Activated CD4-positive, alpha-beta T cell treated with anti-CD3 and anti-CD28 coated beads, Interleukin-2, amount 50 U/mL, for 16 hours (primary cell): ENCODE data around the gene MCF2L.
"Not testable (repeated sequence)": the region's sequence is repeated elsewhere in the genome, so short reads cannot be mapped to it uniquely, and the experiment has no call there.

Experiments used
- DNase-seq: peaks from one replicate; pipeline ENCODE4 v3.0.0-alpha.2; 2020

The MCF2L gene

DNA sequence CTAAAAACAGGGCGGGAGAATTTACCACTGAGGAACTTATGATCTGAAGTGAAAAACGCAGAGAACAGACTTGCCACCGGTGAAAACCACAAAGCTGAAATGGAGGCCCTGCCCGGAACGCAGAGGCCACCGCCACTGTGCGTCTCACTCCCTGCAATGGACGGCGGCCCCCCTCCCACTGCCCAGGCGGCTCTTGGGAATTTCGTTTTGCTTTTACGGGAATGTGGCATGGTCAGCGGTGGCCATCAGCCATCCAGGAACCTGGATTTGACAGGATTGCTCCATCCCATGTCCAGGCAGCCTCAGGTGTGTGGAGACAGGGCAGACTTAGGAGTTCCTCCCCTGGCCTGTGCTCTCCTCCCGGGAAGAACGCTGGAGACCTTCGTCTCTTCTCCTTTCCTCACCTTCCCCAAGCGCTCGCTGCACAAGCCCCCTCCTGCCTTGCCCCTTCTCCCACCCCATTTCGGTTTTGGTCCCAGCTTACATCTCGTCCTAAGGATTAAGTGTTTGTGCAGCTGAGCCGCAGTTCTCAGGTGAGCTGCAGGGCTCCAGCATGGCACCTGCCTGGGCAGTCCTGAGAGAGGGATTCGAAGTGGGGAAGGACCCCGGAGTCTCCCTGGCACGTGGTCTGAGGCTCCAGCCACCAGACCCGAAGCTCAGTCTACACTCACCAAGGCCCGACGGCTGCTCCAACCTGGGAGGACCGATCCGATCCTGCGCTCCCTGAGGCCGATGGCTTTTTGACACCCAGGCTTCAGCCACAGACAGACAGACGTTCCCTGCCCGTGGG is 49.9 kb downstream of the MCF2L start:
- no peak for DNase-seq

DNA sequence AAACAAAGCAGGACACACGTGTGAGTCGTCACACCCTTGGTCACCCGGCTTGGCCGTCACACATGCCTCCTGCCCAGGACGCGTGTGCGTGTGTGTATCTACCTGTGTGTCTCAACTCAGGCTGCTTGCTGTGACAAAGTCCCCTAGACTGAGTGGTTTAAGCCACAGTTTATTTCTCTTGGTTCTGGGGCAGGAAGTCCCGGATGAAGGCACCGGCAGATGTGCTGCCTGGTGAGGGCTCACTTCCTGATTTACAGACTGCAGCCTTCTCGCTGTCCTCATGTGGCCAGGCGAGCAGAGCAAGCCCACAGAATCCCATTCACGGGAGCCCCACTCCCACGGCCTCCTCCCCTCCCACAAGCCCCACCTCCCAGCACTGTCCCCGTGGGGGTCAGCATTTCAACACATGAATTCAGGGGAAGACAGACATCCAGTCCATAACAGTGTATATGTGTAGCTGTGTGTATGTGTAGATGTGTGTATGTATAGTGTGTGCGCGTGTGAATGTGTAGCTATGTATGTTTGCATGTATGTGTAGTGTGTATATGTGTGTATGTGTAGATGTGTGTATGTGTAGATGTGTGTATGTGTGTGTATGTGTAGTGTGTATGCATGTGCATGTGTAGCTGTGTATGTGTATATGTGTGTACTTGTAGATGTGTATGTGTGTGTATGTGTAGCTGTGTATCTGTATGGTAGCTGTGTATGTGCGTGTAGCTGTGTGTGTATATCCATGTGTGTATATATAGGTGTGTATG is 51.5 kb downstream of the MCF2L start:
- no peak for DNase-seq

DNA sequence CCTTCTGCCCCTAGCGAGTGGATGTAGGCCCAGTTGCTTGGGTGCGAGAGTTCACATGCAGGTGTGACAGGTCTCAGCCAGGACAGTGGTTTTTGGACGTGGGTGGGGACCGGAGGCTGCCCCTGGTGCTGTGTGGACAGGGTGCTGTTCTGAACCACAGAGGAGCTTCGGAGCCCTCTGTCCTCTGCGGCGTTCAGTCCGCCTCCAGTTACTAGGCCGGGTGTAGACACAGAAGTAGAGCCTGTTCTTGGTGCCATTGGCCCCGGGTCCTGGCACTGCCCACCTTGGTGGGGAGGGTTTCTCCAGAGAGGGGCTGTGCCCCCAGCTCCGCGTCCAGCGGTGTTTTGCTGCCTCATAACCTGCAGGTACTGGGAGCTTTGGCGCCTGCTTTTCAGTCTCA is 52.4 kb downstream of the MCF2L start:
- no peak for DNase-seq

DNA sequence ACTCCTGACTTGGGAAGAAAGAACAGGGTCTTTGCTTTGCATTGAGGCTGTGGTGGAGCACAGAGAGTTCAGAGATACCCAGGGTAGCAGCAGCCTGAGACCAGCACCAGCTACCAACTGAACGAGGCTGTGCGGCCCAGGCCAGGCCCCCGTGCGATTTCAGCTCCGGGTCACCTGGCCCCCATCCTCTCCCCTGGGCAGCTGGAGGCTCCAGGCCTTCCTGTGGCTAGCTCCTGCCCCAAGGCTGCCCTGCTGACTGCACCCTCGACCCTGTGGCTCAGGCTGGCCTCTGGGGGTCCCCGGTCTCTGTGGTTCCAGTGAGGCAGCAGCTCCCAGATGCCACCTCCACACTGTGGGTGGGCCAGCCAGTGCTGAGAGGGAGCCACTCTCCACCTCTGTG is 52.8 kb downstream of the MCF2L start:
- no peak for DNase-seq

DNA sequence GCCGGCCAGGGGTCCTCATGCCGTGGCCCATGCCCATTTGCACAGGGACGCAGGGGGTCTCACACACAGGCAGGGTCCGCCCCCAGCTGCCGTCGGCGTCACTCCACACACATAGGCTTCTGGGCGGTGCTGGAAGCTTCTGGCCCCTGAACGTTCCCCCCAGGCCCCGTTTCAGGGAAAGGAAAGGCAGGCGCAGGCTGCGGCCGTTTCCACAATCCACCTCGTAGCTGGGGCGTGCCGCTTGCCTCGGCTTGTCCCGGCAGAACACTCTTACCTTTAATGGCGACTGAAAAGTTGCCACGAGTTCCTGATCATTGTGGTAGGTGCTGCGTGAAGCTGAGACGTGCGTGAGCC is 53.4 kb downstream of the MCF2L start:
- no peak for DNase-seq

DNA sequence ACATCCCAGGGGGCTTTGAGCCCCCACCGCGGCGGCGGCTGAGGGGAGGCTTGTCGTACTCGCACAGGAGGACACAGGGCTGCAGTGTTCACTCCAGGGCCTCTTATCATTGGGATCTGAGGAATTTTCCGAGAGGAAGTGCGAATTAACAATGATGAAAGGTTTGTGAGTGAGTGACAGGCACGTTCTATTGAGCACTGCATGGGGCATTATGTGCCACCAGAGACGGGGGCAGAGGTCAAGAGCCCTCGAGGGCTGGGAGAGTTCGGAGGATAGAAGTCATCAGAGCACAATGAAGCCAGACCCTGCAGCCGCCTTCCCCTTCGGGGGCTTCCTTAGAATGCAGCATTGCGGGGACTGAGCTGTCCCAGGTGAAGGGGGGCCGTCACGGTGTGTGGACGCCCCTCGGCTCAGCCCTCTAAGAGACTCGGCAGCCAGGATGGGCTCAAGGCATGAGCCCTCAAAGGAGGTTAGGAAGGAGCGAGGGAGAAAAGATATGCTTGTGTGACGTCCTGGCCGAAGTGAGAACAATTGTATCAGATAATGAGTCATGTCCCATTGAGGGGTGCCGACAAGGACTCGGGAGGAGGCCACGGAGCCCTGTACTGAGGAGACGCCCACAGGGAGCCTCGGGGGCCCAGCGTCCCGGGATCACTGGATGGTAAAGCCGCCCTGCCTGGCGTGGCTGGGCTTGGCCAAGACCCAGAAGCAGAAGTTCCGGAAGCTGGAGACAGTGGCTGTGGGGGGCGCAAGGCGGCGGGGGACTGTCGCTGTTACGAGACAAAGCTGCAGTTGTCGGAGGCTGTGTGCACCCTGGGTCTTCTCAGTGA is 53.9 kb downstream of the MCF2L start:
- no peak for DNase-seq

DNA sequence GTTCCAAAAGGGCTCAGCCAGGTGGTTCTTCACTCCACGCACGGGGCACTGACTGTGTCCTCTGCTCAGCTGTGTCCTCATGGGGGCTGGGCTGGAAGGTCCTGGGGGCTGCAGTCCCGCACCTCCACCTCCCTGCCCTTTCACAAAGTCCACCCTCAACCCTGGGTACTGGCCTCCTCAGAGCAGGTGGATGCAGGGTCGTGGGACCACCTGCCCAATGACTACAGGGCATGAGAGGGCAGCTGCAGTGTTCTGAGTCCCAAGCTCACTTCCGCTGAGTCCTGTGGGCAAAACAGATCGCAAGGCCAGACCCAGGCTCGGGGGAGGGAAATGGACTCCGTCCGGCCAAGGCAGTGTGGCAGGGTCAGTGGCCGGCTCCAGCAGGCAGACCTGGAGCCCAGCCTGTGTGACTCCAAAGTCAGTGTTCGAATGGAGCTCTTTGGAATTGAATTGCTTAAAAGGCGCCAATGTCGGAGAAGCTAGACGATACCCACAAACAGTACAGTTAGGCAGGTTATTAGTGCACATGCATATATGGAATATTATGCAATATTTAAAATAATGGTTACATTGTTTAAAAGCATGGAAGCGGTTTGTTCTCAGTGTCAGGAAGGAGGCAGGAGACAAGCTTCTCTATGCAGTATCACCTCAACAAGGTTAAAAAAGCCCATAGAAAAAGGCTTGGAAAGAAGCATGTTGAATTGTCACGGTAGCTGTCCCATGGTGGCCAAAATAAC is 54.8 kb downstream of the MCF2L start:
- no peak for DNase-seq

DNA sequence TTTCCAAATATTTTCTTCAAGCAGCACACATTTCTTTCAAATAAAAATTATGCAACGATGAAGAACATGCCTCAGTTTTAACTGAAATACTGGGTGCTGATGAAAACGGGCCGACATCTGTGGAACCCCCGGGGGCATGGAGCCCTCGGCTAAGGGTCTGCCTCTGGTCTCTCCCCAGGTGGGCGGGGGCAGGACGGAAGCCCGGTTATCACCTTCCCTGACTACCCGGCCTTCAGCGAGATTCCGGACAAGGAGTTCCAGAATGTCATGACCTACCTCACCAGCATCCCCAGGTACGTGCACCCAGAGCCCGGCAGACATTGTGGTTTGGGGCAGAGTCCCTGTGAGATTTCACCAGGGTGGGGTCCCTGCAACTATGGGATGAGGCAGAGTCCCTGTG is 55.5 kb downstream of the MCF2L start:
- DNase-seq, result no peak

DNA sequence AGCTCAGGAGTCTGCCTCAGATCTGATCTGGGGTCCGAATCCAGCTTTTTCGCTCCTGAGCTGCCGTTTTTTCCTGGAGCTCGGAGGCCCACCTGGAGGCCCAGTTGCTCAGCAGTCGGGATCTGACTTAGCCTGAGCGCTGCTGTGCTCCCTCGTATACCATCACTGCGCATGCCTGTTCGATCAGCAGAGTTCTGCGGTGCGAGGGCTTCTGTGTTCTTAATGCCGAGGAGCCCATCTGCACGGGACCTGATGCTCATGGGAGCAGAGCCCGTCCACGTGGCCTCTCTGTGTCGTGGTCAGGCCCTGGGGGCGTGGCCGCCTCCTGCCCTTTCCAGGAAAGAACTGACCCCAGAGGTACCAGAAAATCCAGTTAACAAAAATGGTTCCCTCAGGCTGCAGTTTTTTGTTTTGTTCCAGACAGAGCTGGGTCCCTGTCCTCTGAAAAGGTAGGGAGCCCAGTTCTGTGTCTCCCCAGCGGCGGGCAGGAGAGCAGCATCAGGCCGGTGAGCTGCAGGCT is 57.4 kb downstream of the MCF2L start:
- DNase-seq, result no peak

DNA sequence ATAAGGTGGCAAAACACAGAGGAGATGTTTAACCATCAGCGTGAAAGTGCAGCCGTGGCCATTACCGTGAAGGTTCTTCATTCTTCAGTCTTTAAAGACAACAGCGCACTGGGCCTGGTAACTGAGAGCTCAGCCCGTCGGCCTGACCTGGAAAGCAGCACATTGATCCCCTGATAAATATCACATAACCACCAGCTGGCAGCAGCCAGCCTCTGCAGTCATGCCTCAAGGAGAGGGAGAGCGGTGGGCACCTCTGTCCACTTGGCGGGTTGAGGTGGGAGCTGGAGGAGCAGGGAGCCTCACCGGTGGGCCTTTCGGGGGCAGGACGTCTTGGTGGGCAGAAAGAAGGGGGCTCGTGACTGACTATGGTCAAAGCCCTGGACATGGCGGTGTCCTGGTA is 58.1 kb downstream of the MCF2L start:
- DNase-seq, result no peak

DNA sequence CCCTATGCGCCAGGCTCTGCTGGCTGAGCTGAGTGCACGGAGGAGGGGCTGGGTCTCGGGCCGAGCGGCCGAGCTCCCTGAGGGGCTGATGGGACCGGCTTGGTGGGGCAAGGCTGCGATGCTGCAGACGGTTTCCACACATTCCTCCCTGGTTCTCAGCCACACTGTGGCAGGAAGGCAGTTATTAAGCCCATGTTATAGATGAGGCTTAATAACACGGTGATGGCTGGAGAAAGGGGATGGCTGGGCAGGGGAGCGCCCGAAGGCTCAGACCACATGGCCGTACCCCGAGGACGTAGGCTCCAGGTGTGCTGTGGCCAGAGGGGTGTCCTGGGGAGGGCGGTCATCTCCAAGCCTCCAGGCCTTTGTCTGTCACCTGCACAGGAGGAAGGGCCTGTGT is 58.6 kb downstream of the MCF2L start:
- no peak for DNase-seq

DNA sequence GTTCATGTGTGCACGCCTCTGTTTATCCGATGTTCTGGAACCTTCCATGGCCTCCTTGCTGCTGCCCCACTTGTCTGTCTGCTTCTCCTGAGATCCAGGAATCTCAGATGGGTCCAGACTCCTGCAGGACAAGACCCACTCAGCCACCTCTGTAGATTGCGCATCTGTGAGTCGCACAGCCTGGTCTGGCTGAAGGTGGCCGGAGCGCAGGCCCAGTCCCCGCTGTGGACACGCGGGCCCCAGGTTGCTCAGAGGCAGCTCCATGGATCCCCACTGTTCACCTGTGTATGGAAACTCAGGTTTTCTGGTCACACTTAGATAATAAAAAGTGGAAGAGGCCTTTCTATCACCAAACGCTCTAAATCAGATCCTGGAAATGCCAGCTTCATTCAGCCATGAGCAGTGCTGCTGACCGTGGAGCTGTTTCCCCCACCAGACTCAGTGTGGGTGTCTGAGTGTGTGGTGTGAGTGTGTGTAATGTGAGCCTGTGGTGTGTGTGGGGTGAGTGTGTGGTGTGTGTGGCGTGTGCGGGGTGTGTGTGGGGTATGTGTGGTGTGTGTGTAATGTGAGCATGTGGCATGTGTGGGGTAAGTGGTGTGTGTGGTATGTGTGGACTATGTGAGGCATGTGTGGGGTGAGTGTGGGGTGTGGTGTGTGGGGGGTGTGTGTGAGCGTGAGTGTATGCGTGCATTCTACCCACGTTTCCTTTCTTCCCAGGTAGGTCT is 59.5 kb downstream of the MCF2L start:
- no peak for DNase-seq

DNA sequence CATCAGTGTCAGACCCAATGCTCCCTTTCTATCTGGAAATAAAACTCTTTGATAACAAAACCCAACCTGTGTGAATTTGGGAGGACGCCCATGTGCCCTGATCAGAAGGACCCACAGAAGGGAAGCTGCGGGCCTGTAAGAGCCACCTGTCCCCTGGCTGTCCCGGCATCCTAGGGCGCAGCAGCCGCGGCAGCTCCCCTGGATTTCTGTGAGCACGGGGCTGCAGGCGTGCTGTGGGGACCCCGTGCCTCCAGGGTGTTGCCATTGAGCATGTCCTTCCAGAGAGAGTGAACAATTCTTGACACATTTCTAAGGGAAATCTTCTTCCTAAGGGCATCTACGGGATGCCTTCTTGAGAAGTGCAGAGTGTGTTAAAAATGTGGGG is 60.0 kb downstream of the MCF2L start:
- DNase-seq, result no peak

DNA sequence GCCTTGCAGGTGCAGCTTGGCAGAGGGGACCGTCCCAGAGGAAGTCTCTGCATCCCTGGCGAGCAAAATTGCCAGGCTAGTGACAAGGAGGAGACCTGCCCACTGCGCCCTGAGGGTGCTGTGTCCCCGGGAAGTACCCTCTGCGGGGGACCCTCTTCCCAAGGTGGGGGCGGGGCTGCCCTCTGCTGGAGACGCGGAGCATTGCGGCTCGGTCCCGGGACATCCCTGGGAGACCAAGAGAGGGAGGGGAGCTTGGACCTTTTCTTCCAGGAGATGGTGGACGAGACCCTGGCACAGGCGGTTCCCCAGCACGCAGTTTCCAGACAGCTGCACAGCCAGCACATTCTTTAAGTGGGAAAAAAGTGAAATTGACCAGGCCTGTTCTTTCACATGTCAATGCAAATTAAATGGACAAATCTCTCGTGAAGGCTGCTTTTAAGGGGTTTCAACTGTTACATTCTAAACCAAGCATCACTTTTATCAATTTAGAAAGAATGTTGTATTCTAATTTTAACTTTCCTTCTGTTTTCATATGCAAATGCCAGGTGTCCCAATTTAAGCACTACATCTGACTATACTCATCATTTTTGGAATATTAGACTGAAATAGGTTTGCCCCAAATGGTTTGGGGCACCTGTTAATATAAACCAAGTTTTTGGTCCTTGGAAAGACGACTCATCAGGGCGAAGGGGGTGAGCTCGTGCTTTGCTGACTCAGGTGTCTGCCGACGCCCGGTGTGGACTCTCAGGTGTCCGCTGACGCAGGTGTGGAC is 60.7 kb downstream of the MCF2L start:
- DNase-seq, result peak; percentile 45

DNA sequence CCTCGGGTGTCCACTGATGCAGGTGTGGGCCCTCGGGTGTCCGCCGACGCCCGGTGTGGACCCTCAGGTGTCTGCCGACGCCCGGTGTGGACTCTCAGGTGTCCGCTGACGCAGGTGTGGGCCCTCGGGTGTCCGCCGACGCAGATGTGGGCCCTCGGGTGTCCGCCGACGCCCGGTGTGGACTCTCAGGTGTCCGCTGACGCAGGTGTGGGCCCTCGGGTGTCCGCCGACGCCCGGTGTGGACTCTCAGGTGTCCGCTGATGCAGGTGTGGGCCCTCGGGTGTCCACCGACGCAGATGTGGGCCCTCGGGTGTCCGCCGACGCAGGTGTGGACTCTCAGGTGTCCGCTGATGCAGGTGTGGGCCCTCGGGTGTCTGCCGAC is 61.2 kb downstream of the MCF2L start:
- not testable (repeated sequence) for DNase-seq

DNA sequence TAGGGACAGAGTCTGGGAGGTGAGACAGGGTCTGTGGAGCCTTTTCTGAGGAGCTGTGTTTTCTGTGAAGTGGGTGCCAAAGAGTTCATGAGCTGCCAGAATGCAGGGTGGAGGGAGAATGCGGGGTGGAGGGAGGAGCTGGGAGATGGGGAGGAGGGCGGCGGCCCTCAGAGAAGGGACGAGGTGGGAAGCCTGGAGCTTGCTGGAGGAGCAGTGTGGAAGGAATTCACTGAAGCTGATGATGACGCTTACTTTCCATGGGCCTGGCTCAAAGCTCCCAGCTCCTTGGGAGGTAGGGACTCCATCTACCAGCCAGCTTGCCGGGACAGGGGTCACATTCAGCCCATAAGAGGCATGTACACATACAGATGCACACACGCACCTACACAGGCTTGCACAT is 62.5 kb downstream of the MCF2L start:
- no peak for DNase-seq

DNA sequence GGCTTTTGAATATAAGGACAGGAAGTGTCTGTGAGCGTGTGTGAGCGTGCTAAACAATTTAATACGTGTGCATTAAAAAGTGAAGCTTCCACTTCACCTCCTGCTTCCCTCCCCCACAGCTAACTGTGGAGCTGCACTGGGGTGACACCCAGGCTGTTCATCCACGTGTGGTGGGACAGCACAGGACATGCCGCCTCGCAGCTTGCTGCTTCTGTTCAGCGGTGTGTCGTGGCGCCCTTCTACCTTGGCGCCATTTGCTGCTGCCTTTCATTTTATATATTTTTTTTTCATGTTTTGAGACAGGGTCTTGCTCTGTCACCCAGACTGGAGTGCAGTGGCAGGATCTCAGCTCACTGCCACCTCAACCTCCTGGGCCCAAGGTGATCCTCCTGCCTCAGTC is 63.3 kb downstream of the MCF2L start:
- no peak for DNase-seq

DNA sequence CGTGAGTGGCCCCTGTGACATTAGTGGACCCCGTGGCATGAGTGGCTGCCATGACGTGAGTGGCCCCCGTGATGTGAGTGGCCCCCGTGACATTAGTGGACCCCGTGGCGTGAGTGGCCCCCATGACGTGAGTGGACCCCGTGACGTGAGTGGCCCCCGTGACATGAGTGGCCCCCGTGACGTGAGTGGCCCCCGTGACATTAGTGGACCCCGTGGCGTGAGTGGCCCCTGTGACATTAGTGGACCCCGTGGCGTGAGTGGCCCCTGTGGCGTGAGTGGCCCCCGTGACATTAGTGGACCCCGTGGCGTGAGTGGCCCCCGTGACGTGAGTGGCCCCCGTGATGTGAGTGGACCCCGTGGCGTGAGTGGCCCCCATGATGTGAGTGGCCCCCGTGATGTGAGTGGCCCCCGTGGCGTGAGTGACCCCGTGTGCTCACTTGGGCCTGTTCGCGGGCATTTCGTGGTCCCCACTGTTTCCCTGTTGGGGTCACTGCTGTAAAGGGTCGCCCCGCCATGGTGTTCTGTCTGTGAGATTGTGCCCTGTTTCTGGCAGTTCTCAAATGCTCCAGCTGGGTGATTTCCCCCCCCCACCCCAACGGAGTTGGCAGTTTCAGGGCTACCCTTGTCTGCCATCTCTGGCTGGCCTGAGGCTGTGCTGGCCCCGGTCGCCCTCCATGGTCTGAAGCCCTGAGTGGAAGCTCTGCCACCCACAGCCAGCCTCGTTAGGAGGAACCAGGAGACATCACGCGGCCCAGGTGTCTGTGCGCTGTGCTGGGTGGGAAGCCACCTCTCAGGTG is 64.2 kb downstream of the MCF2L start:
- no peak for DNase-seq

DNA sequence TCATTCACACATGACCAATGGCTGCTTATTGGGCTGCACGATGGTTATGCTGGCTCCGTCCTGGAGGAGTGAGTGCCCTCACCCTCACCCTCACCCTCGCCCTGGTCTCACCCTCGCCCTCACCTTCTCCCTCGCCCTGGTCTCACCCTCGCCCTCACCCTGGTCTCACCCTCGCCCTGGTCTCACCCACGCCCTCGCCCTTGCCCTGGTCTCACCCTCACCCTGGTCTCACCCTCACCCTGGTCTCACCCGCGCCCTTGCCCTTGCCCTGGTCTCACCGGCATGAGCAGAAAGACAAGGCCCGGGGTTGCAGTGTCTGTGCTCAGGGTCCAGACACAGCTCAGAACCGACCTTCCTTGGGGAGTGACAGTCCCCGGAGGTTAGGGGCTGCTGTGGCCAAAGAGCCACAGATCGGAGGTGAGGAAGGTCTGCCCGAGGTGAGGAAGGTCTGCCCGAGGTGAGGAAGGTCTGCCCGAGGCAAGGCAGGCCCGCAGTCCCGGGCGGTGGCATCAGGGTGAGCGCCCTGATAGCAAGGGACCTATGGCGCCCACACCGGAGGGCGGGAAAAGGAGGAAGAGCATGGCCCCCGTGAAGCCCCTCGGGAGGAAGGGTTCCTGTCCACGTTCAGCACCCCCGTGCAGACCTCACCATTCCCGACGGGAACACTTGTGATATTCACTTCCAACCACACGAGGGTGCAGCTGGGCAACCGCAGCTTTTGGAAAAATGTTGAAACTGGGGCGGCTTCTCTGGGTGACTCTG is 65.6 kb downstream of the MCF2L start:
- no peak for DNase-seq
